HG02943 (cell line): ENCODE data around the gene GAL3ST2.
"Not testable (repeated sequence)": the region's sequence is repeated elsewhere in the genome, so short reads cannot be mapped to it uniquely, and the experiment has no call there.

Source experiments
- ATAC-seq: cut with Tn5 transposase; IDR thresholded peaks from one replicate; pipeline ENCODE4 v1.9.1; 2021; ENCODE audit warnings: mild to moderate bottlenecking, low read depth, moderate library complexity; ENCODE audit not compliant: unreplicated experiment

GAL3ST2 gene

GRCh38 chr2:241817126-241817820 lies 40.7 kb downstream of the GAL3ST2 start:
- ATAC-seq = no peak

DNA sequence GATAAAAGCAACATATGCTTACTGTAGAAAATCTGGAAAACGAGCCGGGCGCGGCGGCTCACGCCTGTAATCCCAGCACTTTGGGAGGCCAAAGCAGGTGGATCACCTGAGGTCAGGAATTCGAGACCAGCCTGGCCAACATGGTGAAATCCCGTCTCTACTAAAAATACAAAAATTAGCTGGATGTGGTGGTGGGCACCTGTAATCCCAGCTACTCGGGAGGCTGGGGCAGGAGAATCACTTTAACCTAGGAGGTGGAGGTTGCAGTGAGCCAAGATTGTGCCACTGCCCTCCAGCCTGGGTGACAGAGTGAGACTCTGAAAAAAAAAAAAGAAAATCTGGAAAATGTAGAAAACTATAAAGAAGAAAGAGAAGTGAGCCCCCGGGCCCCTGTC lies 41.2 kb downstream of the GAL3ST2 start:
- not testable (repeated sequence) for ATAC-seq

DNA sequence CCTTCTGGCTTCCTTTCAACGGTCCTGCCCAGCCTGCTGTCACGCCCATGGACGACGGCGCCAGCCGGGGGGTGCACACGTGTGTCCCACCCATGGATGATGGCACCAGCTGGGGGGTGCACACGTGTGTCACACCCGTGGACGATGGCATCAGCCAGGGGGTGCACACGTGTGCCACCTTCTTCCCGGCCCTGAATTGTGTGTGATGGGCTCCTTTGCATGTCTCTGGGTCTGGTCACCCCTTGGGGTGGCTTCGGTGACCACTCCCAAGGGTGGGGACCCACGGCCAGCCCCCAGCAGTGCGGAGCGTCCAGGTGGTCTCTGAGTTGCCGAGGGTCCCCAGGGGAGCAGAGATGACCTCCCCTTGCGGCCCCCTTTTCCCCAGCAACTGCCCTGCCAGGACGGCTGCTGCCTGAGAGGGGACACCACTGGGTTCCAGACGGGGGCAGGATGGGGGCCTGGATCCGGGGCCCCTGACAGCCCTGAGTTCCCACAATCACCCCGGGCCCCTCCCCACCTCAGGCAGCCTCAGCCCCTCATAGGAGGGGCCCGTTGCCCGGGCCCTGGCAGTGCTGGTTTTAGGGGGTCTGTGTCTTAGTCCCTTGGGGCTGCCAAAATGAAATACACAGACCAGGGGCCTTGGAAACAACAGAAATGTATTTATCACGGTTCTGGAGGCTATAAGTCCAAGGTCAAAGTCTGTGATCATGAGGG lies 41.8 kb downstream of the GAL3ST2 start:
- ATAC-seq = no peak

DNA sequence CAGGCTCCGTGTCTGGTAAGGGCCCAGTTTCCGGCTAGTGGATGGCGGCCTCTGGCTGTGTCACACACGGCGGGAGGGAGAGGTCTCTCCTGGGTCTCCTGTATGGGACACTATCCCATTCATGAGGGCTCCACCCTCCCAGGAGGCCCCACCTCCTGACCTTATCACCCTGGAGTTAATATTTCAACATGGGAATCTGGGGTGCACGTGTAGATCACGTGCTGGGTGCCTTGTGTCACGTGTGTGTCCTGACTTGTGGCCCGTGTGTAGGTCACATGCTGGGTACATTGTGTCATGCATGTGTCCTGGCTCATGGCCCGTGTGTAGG lies 42.3 kb downstream of the GAL3ST2 start:
- ATAC-seq = no peak

GRCh38 chr2:241819947-241820624 lies 43.5 kb downstream of the GAL3ST2 start:
- ATAC-seq = not testable (repeated sequence)

- no peak for ATAC-seq
These were observed 44.2 kb downstream of the GAL3ST2 start for GRCh38 chr2:241820625-241821384.

DNA sequence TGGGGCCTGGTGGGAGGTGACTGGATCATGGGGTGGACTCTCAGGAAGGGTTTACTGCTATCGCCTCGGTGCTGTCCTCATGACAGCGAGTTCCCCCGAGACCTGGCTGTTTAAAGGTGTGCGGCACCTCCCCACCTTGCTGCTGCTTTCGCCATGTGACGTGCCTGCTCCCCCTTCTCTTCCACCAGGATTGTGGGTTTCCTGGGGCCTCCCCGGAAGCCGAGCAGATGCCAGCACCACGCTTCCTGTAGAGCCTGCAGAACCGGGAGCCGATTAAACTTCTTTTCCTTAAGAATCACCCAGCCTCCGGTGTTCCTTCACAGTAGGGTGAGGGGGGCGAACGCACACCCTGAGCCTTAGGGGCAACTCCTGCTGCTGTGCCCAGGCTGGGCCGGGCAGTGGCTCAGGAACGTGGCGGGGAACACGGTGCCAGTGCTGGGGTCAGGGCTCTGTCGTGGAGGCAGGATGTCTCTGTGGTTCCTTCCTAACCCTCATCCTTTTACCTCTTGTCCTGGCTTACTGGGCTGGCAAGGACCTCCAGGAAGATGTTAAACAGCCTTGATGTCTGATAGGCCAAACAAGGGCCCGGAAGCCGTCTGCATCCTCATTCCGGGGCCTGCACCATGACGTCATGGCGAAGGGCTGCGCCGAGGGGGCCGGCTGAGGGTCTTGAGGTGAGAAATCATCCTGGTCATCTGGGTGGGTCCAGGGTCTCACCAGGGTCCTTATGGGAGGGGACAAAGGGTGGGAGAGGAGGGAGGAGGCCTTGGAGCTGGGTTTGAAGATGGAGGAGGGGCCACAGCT lies 45.0 kb downstream of the GAL3ST2 start:
- ATAC-seq = no peak

DNA sequence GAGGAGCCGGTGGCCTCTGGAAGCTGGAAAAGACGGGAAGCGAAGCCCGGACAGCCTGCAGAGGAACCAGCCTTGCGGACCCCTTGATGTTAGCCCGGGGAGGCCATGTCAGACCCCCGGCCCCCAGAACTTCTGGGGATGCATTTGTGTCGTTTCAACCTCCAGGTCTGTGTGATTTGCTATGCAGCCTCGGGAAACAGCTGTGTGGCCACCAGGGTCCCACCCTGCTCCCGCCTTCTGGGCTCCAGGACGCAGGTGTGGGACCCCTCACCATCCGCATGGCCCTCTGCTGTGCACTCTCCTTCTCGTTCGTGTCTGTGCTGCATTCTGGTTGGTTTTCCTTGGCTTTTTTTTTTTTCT lies 45.6 kb downstream of the GAL3ST2 start:
- ATAC-seq = no peak

DNA sequence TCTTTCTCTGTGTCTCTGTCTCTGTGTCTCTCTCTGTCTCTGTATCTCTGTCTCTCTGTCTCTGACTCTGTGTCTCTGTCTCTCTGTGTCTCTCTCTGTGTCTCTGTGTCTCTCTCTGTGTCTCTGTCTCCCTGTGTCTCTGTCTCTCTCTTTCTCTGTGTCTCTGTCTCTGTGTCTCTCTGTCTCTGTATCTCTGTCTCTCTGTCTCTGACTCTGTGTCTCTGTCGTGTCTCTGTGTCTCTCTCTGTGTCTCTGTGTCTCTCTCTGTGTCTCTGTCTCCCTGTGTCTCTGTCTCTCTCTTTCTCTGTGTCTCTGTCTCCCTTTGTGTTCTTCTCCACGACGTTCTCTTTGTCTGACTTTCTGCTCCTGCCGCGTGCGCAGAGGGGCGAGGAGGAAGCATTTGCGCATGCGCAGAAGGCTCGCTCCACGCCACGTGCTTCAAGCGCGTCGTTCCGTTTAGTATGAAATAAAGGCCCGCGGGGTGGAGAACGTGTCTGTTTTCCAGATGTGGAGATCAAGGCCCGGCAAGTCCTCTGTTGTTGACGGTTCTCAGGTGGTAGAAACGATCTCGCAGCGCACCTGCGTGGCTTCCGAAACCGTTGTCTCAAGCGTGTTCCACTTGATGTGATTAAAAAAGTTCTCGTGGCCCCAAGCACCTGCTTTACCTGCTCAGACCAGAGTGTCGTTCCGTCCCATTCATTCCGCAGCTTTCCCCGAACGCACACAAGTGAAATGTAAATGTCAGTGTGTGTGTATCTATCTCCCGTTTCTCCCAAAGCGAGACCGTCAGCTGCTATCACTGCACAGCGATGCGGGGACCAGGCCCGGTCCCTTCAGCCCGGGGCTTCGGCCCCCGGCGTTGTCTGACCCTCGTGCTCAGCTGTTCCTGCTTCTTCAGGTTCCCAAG lies 47.2 kb downstream of the GAL3ST2 start:
- not testable (repeated sequence) for ATAC-seq

DNA sequence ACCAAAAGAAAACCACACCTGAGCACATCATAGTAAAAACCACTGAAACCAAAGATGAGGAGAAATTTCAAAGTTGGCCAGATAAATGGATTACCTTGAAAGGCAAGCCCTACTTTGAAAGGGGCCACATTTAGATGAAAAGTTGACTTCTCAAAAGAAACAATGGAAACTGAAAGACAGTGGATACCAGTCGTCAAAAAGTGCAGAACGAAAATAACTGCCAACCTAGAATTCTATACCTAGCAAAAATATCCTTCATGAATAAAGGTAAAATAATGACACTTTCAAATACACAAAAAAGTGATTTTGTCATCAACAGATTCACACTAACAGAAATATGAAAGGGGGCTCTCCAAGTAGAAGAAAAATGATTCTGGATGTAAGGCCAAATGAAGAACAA lies 50.8 kb downstream of the GAL3ST2 start:
- ATAC-seq = no peak

DNA sequence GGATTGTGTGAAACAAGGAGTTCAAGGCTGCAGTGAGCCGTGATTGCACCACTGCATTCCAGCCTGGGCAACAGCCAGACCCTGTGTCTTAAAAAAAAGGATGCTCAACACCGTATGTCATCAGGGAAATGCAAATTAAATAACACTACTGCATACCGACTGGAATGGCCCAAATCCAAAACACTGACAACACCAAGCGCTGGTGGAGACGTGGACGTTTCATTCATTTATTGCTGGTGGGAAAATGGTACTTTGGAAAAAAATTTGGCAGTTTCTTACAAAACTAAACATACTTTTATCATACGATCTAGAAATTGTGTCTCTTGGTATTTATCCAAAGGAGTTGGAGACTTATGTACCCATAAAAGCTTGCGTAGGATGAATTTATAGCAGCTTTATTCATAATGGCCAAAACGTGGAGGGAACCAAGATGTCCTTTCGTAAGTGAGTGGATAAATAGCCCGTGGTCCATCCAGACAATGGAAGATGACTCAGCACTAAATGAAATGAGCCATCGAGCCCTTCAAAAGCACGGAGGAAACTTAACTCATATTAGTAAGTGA lies 56.6 kb downstream of the GAL3ST2 start:
- ATAC-seq = no peak

DNA sequence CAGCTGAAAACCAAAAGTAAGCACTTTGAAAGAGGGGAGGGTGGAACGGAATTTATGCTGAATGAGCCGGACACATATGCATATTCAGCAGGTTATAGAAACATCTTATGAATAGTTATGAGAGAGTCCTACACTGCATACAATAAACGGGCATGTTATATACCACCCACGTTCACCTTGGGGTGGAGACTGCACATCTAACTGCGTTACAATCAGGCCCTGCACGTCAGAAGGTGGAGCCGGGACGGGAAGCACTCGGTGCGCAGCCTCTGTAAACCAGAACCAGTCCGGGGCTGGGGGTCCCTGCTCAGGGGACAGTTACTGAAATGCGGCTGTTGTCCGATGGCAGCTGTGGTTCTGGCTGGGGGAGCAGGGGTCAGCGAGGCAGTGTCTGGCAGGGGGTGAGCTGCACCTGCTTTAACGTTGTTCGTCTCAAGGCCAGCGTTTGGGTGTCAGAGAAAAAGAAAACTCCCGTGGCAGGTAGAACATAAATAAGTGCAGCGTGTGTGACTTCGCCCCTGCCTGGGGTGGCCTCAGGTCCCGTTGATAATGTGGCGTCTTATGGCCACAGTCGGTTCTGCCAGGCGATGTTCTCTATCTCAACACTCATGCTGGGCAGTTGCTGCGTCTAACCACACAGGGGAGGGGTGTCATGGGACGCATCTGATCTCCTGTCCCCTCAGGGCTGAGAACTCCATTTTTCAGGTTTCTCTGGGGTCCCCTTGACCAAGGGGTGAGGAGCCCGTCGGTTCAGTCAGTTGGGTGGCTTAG lies 57.3 kb downstream of the GAL3ST2 start:
- ATAC-seq = not testable (repeated sequence)

DNA sequence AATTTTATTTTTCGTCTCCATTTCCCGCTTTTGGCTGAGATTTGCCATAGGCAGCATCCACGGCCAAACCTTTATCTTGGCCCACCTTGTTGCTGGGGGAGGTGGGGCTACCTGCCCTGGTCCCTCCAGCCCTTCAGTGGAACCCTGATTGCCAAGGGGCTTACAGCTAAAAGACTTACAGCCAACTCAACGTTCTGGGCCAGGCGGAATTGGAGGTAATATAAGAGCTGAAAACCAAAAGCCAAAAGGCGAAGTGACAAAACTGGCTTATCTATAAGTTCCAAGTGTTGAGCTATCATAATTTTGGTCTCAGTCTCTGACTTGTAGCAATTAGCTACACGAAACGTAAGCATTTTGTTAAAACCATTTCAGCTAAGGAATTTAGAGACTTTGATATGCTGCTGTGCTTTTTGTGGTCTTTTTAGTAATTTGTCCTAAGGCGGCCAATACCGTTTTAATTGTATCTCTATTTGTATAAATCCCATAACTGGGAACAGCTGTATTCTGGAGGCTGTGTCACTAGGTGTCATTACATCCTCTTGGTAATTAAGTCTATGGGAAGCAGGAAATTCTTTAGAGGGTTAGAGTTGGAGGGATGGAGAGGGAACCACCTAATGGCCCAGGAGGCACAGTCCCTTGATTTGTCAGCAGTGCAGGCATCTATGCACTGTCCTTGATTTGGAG lies 58.0 kb downstream of the GAL3ST2 start:
- no peak for ATAC-seq

DNA sequence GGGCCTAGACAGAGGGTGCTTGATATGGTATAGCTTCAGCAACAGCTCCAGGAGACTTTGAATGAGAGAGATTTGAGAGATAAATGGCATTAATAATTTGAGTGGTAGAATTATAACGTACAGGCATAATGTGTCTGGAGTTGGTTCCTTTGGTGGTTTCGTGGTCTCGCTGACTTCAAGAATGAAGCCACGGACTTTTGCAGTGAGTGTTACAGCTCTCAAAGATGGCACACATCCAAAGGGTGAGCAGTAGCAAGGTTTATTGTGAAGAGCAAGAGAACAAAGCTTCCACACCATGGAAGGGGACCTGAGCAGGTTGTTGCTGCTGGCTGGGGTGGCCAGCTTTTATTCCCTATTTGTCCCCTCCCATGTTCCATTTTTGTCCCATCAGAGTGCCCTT lies 59.0 kb downstream of the GAL3ST2 start:
- no peak for ATAC-seq

DNA sequence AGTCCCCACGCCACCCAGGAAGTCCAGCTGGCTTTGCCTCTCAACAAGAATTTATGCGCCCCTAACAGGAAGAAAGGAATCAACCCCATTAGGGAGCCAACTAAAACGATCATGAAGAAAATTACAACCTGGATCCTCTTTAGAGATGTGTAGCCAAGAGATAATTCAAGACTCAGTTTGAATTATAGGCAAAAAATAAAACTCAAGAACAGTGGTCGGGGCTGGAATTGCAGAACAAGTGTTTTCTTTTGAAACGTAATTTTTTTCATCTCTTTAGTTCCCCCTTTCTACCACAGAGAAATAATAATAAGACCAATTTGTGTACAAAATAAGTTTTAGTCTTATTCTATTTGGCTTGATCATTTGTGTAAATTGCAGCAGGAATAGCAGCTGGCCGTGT lies 59.7 kb downstream of the GAL3ST2 start:
- ATAC-seq = no peak

GRCh38 chr2:241837197-241837965 lies 60.8 kb downstream of the GAL3ST2 start:
- ATAC-seq = no peak
